Panc1 (cell line): ENCODE data around the gene WDR88. TPM values are rescaled to one million over a fixed set of nuclear protein-coding genes. Genes with fewer than 3 reads are reported as not detected.

Experiments
- ATAC-seq: fragments of 200-7000 bp; cut with Tn5 transposase; 2 replicates; pipeline ENCODE4 v1.9.1; 2020; ENCODE audit warnings: mild to moderate bottlenecking, moderate library complexity
- BruUV-seq: library from RNA; stranded (reverse); fragments of 400-500 nt; replicated peaks from 2 replicates; lab custom pipeline; 2021; lab: Mats Ljungman, UMichigan
- CTCF ChIA-PET: fragments of 300-600 bp; sonication (Branson Sonifier 250); formaldehyde crosslinking; loops from one replicate; lab custom pipeline; 2022; ENCODE audit warnings: antibody characterized with exemption; lab: Charles Lee
- POLR2A ChIA-PET: fragments of 300-600 bp; sonication (Branson Sonifier 250); formaldehyde crosslinking; loops from one replicate; lab custom pipeline; 2022; ENCODE audit warnings: antibody characterized with exemption; lab: Charles Lee
- DNase-seq: peaks from one replicate; pipeline ENCODE4 v3.0.0-alpha.2; 2010; ENCODE audit warnings: low read depth, low spot score
- H3K27ac ChIP-seq: 2 replicates; pipeline ENCODE4 v1.5.1; 2011; ENCODE audit warnings: mild to moderate bottlenecking, low read length, inconsistent platforms
- H3K27me3 ChIP-seq: fragments of 200-500 bp; sonication (Bioruptor generic); 2 replicates; pipeline ENCODE4 v1.6.0; 2014; ENCODE audit warnings: low read length, inconsistent platforms; ENCODE audit not compliant: control insufficient read depth, insufficient read depth
- H3K36me3 ChIP-seq: fragments of 200-500 bp; sonication (Bioruptor generic); 2 replicates; pipeline ENCODE4 v1.5.1; 2014; ENCODE audit warnings: inconsistent platforms, mild to moderate bottlenecking, low read length, moderate library complexity; ENCODE audit not compliant: control insufficient read depth, insufficient read depth
- H3K4me1 ChIP-seq: 2 replicates; pipeline ENCODE4 v1.5.1; 2011; ENCODE audit warnings: inconsistent platforms, mild to moderate bottlenecking, low read length, moderate library complexity; ENCODE audit not compliant: control insufficient read depth, insufficient read depth
- H3K4me3 ChIP-seq, 2 experiments: 2 replicates each; pipeline ENCODE4 v1.5.1; 2011 to 2012; ENCODE audit warnings: low read depth in 2 of 2, low read length in 2 of 2, mild to moderate bottlenecking in 2 of 2, inconsistent platforms in 1 of 2, moderate library complexity in 1 of 2
- H3K9me3 ChIP-seq: fragments of 200-500 bp; sonication (Bioruptor generic); 2 replicates; pipeline ENCODE4 v1.5.1; 2014; ENCODE audit warnings: low read depth, mild to moderate bottlenecking, inconsistent platforms, low read length, moderate library complexity; ENCODE audit not compliant: control insufficient read depth, insufficient read depth
- POLR2AphosphoS5 ChIP-seq: IDR thresholded peaks from 2 replicates; pipeline ENCODE4 v1.6.1; 2012; ENCODE audit warnings: mild to moderate bottlenecking, low read depth, low read length, moderate library complexity
- SIN3A ChIP-seq: IDR thresholded peaks from 2 replicates; pipeline ENCODE4 v1.6.1; 2012; ENCODE audit warnings: low read depth, mild to moderate bottlenecking, low read length, moderate library complexity, borderline replicate concordance; ENCODE audit not compliant: insufficient read depth
- TCF7L2 ChIP-seq: IDR thresholded peaks from 2 replicates; pipeline ENCODE4 v1.6.1; 2011; ENCODE audit warnings: mild to moderate bottlenecking, low read depth, low read length, inconsistent platforms
- in situ Hi-C: cut with HindIII; loops from 2 replicates; pipeline ENCODE4 v1.10.0; 2016; ENCODE audit warnings: low sequenced_read_pairs, low pct_unique_long_range_greater_than_20kb
- intact Hi-C: fragments of 100-400 bp; cut with micrococcal nuclease; formaldehyde crosslinking; loops from one replicate; pipeline ENCODE4 v1.10.0; 2022; ENCODE audit not compliant: unreplicated experiment
- total RNA-seq: library from RNA; stranded (reverse); gene quantifications from one replicate; pipeline ENCODE4 v1.2.1, GENCODE V29; 2021; ENCODE audit not compliant: unreplicated experiment
- TF ChIP-seq, protein P1 (sequence below): fragments of 450-650 bp; IDR thresholded peaks from 2 replicates; pipeline ENCODE4 v1.5.1; 2017; ENCODE audit warnings: mild to moderate bottlenecking
- TF ChIP-seq, protein P2 (sequence below), 2 experiments: IDR thresholded peaks; 2 replicates each; pipeline ENCODE4 v1.6.1; 2011 to 2012; ENCODE audit warnings: low read depth in 2 of 2, control low read depth in 1 of 2, low read length in 1 of 2, mild to moderate bottlenecking in 1 of 2, moderate library complexity in 1 of 2; ENCODE audit not compliant: insufficient read depth in 1 of 2

WDR88 gene
- total RNA-seq, 1 experiment from 2014 or later: 0.31 TPM

DNA sequence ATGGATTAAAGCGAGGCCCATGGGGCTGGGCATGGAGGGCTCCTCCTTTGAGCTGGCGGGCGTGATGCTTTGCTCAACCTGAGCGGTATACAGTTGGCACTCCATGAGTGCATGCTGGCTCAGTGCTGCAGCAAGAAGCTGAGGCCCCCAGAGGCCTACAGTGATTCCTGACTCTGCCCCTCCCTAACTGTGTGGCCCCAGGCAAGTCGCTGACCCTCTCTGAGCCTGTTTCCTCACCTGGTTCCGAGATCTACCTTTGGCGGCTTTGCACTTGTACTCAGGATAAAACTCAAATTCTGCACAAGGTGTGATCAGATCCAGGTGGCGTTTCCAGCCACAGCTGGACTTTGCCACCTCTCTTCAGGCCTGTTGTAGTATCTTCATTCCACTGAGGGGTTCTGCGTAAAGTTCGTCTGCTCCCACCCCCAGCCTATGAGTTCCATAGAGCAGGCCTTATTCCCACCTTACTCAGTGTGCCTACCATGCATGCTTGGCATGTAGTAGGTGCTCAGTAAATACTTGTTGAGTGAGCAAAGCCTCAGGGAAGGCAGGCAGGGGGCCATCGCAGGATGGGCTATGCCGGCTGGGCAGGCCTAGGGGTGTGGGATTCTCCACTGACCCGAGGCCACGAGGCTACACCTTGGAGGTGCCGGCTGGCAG lies 70.1 kb downstream of the WDR88 start:
- no TSS peak for BruUV-seq
- CTCF ChIA-PET: interaction anchor here (0.5 kb wide), 1 partner anchor 79 kb away, joined by 3 read pairs; no protein-coding TSS in a partner anchor

DNA sequence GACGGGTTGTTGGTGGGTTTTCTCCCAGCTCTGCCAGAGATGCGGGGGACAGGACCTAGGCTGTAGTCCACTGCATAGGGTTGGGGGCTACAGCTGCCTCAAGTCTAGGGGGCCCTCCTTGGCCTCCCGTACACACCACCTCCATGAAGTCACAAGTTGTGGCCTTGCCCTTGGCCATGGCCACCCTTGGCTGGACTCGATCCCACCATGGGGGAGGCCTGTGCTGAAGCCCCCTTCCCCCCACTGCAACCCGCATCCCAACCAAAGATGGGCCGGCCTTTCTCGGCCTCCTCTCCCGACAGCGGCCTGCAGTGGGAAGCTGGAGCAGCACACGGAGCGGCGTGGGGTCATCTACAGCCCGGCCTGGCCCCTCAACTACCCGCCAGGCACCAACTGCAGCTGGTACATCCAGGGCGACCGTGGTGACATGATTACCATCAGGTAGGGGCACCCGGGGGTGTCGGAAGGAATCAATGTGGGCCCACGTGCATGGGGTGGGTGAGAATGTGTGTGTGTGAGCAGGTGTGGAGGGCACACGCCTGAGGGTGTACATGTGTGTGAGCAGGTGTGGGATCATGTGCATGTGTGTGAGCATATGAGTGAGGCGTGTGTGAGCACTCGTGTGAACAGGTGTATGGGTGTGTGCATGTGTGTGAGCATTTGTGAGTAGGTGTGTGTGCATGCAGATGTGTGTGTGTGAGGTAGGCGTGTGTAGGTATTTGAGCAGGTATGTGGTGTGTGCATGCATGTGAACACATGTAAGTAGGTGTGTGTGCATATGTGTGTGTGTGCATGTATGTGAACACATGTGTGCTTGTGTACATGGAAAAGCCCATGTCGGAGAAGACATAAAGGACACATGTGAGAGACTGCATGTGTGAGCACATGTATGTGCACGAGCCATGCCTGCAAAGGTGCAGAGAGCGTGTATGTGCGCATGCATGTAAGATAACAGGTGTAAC lies 70.9 kb downstream of the WDR88 start:
- H3K27me3 ChIP-seq: no peaks in the 10 kb centered on the region
- no peaks in the 10 kb centered on the region for H3K36me3 ChIP-seq
- H3K4me1 ChIP-seq: no peaks in the 10 kb centered on the region
- ATAC-seq (no peak), DNase-seq (no peak)
- in situ Hi-C loops: no loop called here
- TF ChIP-seq, protein P1, sequence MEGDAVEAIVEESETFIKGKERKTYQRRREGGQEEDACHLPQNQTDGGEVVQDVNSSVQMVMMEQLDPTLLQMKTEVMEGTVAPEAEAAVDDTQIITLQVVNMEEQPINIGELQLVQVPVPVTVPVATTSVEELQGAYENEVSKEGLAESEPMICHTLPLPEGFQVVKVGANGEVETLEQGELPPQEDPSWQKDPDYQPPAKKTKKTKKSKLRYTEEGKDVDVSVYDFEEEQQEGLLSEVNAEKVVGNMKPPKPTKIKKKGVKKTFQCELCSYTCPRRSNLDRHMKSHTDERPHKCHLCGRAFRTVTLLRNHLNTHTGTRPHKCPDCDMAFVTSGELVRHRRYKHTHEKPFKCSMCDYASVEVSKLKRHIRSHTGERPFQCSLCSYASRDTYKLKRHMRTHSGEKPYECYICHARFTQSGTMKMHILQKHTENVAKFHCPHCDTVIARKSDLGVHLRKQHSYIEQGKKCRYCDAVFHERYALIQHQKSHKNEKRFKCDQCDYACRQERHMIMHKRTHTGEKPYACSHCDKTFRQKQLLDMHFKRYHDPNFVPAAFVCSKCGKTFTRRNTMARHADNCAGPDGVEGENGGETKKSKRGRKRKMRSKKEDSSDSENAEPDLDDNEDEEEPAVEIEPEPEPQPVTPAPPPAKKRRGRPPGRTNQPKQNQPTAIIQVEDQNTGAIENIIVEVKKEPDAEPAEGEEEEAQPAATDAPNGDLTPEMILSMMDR: no peak
- TF ChIP-seq, protein P2, sequence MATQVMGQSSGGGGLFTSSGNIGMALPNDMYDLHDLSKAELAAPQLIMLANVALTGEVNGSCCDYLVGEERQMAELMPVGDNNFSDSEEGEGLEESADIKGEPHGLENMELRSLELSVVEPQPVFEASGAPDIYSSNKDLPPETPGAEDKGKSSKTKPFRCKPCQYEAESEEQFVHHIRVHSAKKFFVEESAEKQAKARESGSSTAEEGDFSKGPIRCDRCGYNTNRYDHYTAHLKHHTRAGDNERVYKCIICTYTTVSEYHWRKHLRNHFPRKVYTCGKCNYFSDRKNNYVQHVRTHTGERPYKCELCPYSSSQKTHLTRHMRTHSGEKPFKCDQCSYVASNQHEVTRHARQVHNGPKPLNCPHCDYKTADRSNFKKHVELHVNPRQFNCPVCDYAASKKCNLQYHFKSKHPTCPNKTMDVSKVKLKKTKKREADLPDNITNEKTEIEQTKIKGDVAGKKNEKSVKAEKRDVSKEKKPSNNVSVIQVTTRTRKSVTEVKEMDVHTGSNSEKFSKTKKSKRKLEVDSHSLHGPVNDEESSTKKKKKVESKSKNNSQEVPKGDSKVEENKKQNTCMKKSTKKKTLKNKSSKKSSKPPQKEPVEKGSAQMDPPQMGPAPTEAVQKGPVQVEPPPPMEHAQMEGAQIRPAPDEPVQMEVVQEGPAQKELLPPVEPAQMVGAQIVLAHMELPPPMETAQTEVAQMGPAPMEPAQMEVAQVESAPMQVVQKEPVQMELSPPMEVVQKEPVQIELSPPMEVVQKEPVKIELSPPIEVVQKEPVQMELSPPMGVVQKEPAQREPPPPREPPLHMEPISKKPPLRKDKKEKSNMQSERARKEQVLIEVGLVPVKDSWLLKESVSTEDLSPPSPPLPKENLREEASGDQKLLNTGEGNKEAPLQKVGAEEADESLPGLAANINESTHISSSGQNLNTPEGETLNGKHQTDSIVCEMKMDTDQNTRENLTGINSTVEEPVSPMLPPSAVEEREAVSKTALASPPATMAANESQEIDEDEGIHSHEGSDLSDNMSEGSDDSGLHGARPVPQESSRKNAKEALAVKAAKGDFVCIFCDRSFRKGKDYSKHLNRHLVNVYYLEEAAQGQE (IDR thresholded peaks at IDR 0.05; ENCODE audit: insufficient read depth in 1 of 2, low read depth in 2 of 2, low read length in 1 of 2): no peak
- H3K27ac ChIP-seq: no peak overlapping the region
- BruUV-seq: no TSS peak
- POLR2A ChIA-PET: no interaction called here
- CTCF ChIA-PET: no interaction called here
- no peaks in the 10 kb centered on the region for H3K9me3 ChIP-seq
- no peak overlapping the region for H3K4me3 ChIP-seq
- intact Hi-C loops: no loop called here

More for the DNA sequence above, 70.1 kb downstream of the WDR88 start:
- TF ChIP-seq, protein P1: no peak
- no peak for TF ChIP-seq SIN3A
- TF ChIP-seq, protein P2 (IDR thresholded peaks at IDR 0.05; ENCODE audit: insufficient read depth in 1 of 2, low read depth in 2 of 2, low read length in 1 of 2): no peak
- no peak for TF ChIP-seq POLR2AphosphoS5
- no peak for TF ChIP-seq TCF7L2
- H3K36me3 ChIP-seq: no peaks in the 10 kb centered on the region
- no peak overlapping the region for H3K27ac ChIP-seq
- no peak overlapping the region for H3K4me3 ChIP-seq
- in situ Hi-C loops (no loop called here), intact Hi-C loops (no loop called here)
- ATAC-seq (no peak), DNase-seq (no peak)
- no peaks in the 10 kb centered on the region for H3K4me1 ChIP-seq
- no peaks in the 10 kb centered on the region for H3K9me3 ChIP-seq
- POLR2A ChIA-PET: no interaction called here
- H3K27me3 ChIP-seq: no peaks in the 10 kb centered on the region
